NCI-H2081 (cell line): Measurements from ENCODE around the gene KRT26.

Experiments used
- DNase-seq, 2 experiments: peaks; one replicate each; lab custom pipeline; 2025; lab: John Stamatoyannopoulos, UW

KRT26 gene

GRCh38 chr17:40726919-40727318 is 45.1 kb downstream of the KRT26 start:
- DNase-seq, result no peak

DNA sequence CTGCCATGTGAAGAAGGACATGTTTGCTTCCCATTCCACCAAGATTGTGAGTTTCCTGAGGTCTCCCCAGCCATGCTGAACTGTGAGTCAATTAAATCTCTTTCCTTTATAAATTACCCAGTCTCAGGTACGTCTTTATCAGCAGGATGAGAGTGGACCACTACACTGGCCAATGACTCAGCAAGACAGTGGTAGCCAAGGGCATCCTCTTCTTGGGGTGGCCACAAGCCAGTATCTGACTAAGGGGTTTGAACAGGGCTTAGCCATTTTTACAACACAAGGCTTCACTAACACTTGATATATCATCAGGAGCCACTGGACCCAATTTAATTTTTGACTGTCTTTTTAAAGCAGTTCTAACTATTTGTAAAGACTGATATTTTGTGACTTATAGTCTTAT is 47.3 kb downstream of the KRT26 start:
- DNase-seq, result no peak

GRCh38 chr17:40722241-40722640 is 49.8 kb downstream of the KRT26 start:
- DNase-seq, result no peak

GRCh38 chr17:40720899-40721298 is 51.1 kb downstream of the KRT26 start:
- no peak for DNase-seq

DNA sequence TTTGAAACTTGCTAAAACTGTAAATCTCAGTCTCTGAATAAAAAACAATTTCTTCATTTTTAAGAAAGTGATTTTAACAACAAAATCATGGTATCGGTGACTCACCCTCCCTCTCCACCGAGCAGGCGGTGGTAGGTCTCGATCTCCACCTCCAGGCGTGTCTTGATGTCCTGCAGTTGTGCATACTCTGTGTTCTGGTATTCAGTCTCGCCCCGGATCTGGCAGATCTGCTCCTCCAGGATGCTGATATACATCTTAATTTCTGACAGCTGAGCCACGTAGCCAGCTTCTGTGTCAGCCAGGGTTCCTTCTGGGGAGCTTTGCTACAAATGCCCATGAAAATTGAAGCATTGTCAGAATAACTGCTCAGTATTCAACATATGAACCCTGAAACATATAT is 53.1 kb downstream of the KRT26 start:
- no peak for DNase-seq

DNA sequence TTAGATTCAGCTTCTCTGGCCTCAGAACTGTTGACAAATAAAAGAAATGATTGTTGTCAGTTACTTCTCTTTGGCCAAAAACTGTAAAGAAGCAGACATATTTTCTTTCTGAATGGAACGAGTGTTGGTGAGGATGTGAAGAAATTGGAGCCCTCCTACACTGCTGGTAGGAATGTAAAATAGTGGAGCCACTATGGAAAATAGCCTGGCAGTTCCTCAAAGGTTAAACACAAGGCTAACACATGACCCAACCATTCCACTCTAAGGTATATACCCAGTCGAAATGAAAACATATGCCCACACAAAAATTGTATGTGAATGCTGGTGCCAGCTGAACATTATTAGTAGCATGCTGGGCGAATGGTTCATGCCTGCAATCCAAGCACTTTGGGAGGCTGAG is 54.2 kb downstream of the KRT26 start:
- DNase-seq, result no peak
